Measurements from ENCODE around the gene SLC66A2. TPM values are rescaled to one million over a fixed set of nuclear protein-coding genes. Genes with fewer than 3 reads are reported as not detected.
A peak's percentile ranks its signal among the peaks of the same experiment; 100 is the strongest.

The SLC66A2 gene
- total and polyA plus RNA-seq, 8 donors, result 18.1 to 148 (median 24.4) TPM

DNA sequence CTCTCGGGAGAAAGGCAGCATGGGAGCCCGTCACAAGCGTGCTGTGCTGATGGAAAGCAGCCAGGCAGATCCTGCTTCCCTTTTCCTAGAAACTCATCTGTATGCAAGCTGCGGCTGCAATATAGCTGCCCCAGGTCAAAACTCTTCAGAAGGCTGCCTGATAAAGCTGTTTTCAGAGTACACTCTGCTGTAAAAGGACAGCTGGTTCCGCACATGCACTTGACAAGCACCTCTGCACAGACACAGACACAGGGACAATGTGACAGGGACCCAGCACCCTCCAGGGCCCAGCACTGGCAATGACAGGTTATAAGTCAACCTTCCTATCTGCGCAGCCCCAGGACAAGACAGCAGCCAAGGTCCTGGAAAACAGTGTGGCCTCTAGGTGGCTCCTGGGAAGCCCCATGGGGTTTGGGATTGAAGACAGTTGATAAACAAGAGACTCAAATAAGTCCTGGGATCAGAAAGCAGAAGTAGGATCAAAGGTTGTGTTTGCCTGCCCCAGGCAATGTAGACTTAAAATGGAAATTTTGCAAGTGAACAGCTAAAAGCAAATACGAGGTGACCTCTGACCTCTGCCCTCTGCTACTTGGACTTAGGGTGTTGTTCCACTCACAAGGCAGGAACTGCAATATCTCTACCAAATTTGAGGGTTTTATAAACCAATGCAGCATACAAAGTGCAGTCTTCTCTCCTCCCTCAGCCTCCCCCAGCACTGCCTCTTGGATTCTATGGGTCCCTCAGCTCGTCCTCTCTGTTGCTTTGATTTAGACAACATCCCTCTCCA is 16.9 kb downstream of the SLC66A2 start:
- H3K27ac ChIP-seq, result peak overlapping the region in 1 of 5 donors; percentile 19
- peak in 1 of 2 donors; percentile 48 for DNase-seq

DNA sequence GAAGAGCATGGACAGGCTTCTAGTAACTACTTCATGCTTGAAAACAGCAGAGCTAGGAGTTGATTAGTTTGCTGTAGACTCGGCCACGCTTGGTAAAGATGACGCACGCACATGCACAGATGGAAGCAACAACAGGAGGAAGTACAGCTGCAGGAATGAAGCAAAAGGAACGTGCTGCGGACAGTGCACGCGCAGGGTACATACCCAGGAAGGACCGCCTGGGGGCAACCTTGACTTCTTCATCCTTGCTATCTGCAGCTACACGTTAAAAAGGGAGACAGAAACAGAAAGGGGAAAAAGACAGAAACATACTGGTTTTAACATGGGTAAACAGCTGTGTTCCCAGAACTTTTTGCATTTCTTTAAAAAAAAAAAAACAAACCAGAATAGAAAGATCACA is 17.7 kb downstream of the SLC66A2 start:
- WGBS, 5 donors, result 72 to 82% (median 80%) methylated on average over 10 of the region's 10 CpGs
- intact Hi-C loops (cut with DNase I; ENCODE audit: low total_unique reads), result no loop called here
- TF ChIP-seq EP300 (IDR thresholded peaks at IDR 0.05), result no peak
- TF ChIP-seq CTCF (IDR thresholded peaks at IDR 0.05), result peak in 1 of 7 experiments; percentile 6
- peaks cover 7 to 21% (median 16%) of the 10 kb centered on the region in 4 donors for H3K4me1 ChIP-seq
- no peak overlapping the region for H3K4me3 ChIP-seq
- no peak overlapping the region for H3K27ac ChIP-seq
- peaks cover 14 to 79% (median 71%) of the 10 kb centered on the region in 4 donors for H3K36me3 ChIP-seq
- H3K9me3 ChIP-seq, result peaks cover 6 to 67% (median 42%) of the 10 kb centered on the region in 4 donors
- no peaks in the 10 kb centered on the region for H3K27me3 ChIP-seq
- DNase-seq, result peak in 1 of 2 donors; percentile 56

More for the DNA sequence above, 16.9 kb downstream of the SLC66A2 start:
- Histone ChIP-seq H3K9me3 (peaks cover 0 to 60% (median 35%) of the 10 kb centered on the region in 4 donors), H3K4me3 (no peak overlapping the region), H3K36me3 (peaks cover 9 to 75% (median 66%) of the 10 kb centered on the region in 4 donors), H3K27me3 (no peaks in the 10 kb centered on the region), H3K4me1 (peaks cover 7 to 21% (median 16%) of the 10 kb centered on the region in 4 donors)
- intact Hi-C loops (cut with DNase I; ENCODE audit: low total_unique reads), result no loop called here
- WGBS, 5 donors, result 56 to 72% (median 61%) methylated on average over 8 of the region's 8 CpGs
- no peak for TF ChIP-seq POLR2A (IDR thresholded peaks at IDR 0.05)
- no peak for TF ChIP-seq CTCF (IDR thresholded peaks at IDR 0.05)
- no peak for TF ChIP-seq EP300 (IDR thresholded peaks at IDR 0.05)
- TF ChIP-seq POLR2AphosphoS5 (IDR thresholded peaks at IDR 0.05), result no peak

- Histone ChIP-seq H3K4me1 (peaks cover 7 to 21% (median 16%) of the 10 kb centered on the region in 4 donors), H3K36me3 (peaks cover 14 to 79% (median 71%) of the 10 kb centered on the region in 4 donors), H3K27ac (no peak overlapping the region), H3K4me3 (no peak overlapping the region), H3K27me3 (no peaks in the 10 kb centered on the region), H3K9me3 (peaks cover 6 to 69% (median 44%) of the 10 kb centered on the region in 4 donors)
- intact Hi-C loops (cut with DNase I; ENCODE audit: low total_unique reads), result no loop called here
- WGBS, 5 donors, result 94 to 95% (median 95%) methylated on average over 3 of the region's 3 CpGs
- TF ChIP-seq CTCF (IDR thresholded peaks at IDR 0.05) (no peak), POLR2A (IDR thresholded peaks at IDR 0.05) (no peak), POLR2AphosphoS5 (IDR thresholded peaks at IDR 0.05) (no peak)
- no peak for DNase-seq
Observed at GRCh38 chr18:79932907-79933306, 18.5 kb downstream of the SLC66A2 start.

DNA sequence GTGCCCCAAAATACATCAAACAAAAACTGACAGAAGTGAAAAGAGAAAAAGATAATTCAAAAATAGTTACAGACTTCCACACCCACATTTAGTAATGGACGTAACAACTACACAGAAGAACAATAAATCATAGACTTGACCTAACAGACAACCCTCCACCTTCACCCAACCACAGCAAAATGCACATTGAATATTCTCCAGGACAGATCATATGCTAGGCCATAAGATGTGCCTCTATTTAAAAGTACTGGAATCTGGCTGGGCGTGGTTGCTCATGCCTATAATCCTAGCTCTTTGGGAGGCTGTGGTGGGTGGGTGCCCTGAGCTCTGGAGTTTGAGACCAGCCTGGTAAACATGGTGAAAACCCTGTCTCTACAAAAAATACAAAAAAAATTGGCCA is 20.0 kb downstream of the SLC66A2 start:
- Histone ChIP-seq H3K27ac (no peak overlapping the region), H3K36me3 (peaks cover 14 to 80% (median 64%) of the 10 kb centered on the region in 4 donors), H3K9me3 (peaks cover 6 to 69% (median 44%) of the 10 kb centered on the region in 4 donors), H3K4me1 (peaks cover 7 to 20% (median 16%) of the 10 kb centered on the region in 4 donors), H3K4me3 (no peak overlapping the region), H3K27me3 (no peaks in the 10 kb centered on the region)
- 96 to 100% (median 97%) methylated on average over 2 of the region's 2 CpGs for WGBS, 5 donors
- intact Hi-C loops (cut with DNase I; ENCODE audit: low total_unique reads), result no loop called here
- DNase-seq, result peak in 1 of 2 donors; percentile 7
- no peak for TF ChIP-seq POLR2AphosphoS5 (IDR thresholded peaks at IDR 0.05)
- no peak for TF ChIP-seq CTCF (IDR thresholded peaks at IDR 0.05)
- no peak for TF ChIP-seq EP300 (IDR thresholded peaks at IDR 0.05)
- TF ChIP-seq POLR2A (IDR thresholded peaks at IDR 0.05), result no peak

All from stomach (tissue), 9 donors.